Measurements from ENCODE around the gene ADCY1.

DNA sequence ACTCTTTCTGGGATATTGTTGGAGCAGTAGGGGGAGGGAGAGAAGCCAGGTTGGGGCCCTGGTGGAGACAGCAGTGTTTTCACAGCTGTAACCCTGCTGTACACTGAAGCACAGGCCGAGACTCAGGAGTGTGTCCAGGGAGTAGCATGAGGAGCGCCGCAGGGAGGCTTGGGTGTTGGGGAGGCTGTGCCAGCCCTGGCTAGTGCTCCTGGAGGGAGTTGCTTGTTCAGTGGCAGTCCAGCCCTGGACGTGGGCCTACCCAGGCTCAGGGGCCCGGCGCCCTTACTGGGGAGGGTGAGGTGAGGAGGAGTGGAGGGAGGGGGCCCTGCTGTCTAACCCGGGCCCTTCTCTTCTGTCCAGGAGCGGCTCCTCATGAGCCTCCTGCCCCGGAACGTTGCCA, 35.9 kb downstream of the ADCY1 start:
- TF ChIP-seq, protein P1, sequence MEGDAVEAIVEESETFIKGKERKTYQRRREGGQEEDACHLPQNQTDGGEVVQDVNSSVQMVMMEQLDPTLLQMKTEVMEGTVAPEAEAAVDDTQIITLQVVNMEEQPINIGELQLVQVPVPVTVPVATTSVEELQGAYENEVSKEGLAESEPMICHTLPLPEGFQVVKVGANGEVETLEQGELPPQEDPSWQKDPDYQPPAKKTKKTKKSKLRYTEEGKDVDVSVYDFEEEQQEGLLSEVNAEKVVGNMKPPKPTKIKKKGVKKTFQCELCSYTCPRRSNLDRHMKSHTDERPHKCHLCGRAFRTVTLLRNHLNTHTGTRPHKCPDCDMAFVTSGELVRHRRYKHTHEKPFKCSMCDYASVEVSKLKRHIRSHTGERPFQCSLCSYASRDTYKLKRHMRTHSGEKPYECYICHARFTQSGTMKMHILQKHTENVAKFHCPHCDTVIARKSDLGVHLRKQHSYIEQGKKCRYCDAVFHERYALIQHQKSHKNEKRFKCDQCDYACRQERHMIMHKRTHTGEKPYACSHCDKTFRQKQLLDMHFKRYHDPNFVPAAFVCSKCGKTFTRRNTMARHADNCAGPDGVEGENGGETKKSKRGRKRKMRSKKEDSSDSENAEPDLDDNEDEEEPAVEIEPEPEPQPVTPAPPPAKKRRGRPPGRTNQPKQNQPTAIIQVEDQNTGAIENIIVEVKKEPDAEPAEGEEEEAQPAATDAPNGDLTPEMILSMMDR (IDR thresholded peaks at IDR 0.05; ENCODE audit: low read depth, low read length, missing input control): no peak
- TF ChIP-seq MAX (IDR thresholded peaks at IDR 0.05) (no peak), REST (IDR thresholded peaks at IDR 0.05) (no peak), GABPA (IDR thresholded peaks at IDR 0.05 in 1 of 2, conservative IDR thresholded peaks at IDR 0.05 in 1 of 2) (no peak), EGR1 (IDR thresholded peaks at IDR 0.05; ENCODE audit: low read depth in 2 of 2) (no peak), SP1 (IDR thresholded peaks at IDR 0.05) (no peak), RAD21 (IDR thresholded peaks at IDR 0.05) (no peak), RXRA (IDR thresholded peaks at IDR 0.05) (no peak), JUND (IDR thresholded peaks at IDR 0.05) (no peak), TAF1 (conservative IDR thresholded peaks at IDR 0.05) (no peak), FOXA1 (IDR thresholded peaks at IDR 0.05) (no peak), ZBTB33 (IDR thresholded peaks at IDR 0.05) (no peak)
- TF ChIP-seq, protein P2, sequence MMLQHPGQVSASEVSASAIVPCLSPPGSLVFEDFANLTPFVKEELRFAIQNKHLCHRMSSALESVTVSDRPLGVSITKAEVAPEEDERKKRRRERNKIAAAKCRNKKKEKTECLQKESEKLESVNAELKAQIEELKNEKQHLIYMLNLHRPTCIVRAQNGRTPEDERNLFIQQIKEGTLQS (IDR thresholded peaks at IDR 0.05): no peak

Measured in liver (tissue), 3 donors.